Activated CD8-positive, alpha-beta memory T cell treated with anti-CD3 and anti-CD28 coated beads for 36 hours (primary cell): ENCODE data around the gene BCL11A. TPM values are rescaled to one million over a fixed set of nuclear protein-coding genes. Genes with fewer than 3 reads are reported as not detected.
"Not testable (repeated sequence)": the region's sequence is repeated elsewhere in the genome, so short reads cannot be mapped to it uniquely, and the experiment has no call there.

Experiments
- CTCF ChIA-PET: fragments of 350-600 bp; sonication (Branson Sonifier 250); formaldehyde crosslinking; loops from one replicate; lab custom pipeline; 2021; ENCODE audit warnings: antibody characterized with exemption; lab: Charles Lee
- POLR2A ChIA-PET: fragments of 350-600 bp; sonication (Branson Sonifier 250); formaldehyde crosslinking; loops from one replicate; lab custom pipeline; 2021; ENCODE audit warnings: antibody characterized with exemption; lab: Charles Lee
- total RNA-seq, 2 experiments: library from RNA; stranded (reverse); gene quantifications; one replicate each; pipeline ENCODE4 v1.2.3, GENCODE V29; 2021

Gene BCL11A
- total RNA-seq, 2 experiments from 2014 or later, result 0.15 to 0.30 TPM

DNA sequence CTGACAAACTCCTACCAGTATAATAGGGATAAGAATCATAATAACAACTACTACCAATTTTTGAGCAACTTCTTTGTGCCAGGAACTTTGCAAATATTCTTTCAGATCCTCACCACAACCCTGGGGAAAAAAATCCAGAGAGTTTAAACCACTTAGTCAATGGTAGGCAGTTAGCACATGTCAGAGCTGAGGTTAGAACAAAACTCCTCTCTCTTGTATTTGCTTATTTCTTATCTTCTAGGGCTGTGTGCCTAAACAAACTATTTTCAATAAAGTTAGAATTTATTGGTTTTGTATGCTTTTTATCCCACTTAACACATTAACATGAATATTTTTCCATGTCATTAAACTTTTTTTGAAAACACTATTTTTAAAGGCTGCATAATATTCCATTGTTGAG is 127.1 kb downstream of the BCL11A start:
- ChIA-PET POLR2A (no interaction called here), CTCF (no interaction called here)

DNA sequence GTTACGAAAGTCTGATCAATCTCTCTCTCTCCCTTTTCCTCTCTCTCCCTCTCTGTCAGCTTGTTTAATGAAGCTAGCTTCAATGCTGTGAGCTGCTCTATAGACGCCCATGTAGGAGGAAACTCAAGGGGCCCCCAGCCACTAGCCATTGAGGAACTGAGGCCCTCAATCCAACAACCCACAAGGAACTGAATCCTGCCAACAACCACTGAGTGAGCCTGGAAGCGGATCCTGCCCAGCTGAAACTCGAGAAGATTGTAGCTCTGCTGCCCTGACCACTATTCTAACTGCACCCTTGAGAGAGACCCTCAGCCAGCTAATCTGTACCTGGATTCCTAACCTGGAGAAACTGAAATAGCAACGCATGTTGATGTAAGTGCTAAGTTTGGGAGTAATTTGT is 129.2 kb downstream of the BCL11A start:
- CTCF ChIA-PET, result no interaction called here
- POLR2A ChIA-PET, result no interaction called here

DNA sequence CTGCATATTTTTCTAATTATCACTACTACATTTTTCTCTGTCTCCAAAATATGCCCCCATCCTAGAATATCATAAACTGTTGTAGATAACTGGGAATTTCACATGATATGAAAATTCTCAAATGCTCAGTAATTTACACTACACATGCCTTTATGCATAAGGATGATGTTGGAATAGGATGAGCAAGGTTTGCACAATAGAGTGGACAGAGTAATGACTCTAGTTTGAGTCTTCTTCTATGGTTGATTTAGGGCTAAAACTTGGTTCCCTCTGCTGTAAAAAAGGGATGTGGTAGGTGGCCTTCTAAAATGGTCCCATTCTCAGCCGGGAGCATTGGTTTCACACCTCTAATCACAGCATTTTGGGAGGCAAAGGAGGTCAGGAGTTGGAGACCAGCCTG is 129.9 kb downstream of the BCL11A start:
- ChIA-PET CTCF (no interaction called here), POLR2A (no interaction called here)

DNA sequence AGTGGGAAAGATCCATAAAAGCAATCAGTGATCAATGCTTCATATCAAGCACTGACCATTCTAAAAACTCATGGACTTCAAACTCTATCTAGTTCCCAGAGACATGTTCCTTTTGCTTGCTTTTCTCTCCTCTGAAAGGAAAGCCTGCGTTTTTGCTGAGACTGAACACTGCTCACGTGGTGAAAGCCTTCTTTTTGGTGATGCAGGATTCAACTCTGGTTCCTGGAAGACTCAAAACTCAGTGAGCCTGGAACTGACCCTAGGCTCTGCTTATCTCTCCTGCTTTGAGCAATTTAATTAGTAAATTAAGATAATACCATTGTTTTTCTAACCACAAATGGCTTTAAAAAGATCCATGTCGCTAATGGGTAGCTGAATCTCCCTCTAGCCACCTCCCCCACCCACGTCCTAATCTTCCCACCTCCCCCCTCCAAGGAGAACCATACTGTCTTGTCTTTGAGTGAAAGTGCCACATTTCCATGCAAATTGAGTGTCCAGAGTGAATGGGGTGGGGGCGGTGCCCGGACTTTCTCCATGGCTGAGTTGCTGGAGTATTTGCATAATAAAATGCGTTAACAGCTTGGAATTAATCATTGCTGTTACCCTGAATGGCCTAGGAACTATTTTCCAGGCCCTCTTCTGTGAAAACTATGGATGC is 130.5 kb downstream of the BCL11A start:
- POLR2A ChIA-PET, result no interaction called here
- CTCF ChIA-PET, result no interaction called here

DNA sequence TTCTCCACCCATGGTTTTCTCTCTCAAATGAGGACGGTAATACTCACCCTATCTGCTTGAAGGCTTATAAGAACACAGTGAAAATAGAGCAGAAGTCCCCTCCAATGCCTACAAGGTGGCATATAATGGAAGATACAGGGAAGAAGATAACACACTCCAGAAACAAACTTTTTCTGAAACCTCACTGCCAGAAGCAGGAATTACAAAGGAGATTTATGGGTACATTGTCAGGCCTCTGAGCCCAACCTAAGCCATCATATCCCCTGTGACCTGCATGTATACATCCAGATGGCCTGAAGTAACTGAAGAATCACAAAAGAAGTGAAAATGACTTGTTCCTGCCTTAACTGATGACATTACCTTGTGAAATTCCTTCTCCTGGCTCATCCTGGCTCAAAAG is 136.2 kb downstream of the BCL11A start:
- POLR2A ChIA-PET, CTCF ChIA-PET: not testable (repeated sequence)

DNA sequence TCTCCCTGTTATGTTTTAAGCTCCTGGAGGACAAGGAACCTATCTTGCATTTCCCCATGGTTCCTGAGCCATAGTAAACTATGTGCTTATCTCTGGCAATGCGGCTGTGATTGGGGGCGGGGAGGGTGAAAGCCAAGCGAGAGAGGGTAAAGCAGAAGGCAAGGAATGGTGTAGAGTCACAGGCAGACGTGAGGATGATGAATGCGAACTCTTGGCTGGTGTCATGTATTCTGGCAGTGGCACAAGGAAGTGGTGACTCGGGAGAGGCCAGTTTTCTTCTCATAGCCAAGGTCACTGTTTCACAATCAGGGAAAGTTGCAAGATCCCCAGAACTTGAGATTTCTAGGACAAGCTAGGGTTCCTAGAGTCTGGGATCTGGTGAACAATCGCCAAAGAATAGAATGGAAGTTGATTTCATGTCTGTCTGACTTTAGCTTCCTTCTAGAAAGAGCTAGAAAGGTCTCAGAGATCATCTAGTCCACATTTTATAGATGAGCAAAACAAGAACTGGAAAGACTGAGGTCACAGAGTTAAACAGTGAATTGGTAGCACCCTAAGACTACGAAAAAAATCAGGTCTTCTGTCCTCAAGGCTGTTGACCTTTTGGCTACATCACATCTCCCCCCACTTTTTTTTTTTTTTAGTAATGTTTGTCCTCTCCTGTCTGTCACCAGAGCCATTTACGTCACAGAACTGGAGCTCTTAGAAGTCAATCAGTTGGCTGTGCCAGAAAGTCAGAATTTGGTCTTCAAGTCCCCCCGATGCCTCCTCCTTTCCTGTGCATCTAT is 137.0 kb downstream of the BCL11A start:
- ChIA-PET CTCF (interaction anchor here (0.6 kb wide), 1 partner anchor 12 kb away, joined by 4 read pairs; no protein-coding TSS in a partner anchor), POLR2A (no interaction called here)

DNA sequence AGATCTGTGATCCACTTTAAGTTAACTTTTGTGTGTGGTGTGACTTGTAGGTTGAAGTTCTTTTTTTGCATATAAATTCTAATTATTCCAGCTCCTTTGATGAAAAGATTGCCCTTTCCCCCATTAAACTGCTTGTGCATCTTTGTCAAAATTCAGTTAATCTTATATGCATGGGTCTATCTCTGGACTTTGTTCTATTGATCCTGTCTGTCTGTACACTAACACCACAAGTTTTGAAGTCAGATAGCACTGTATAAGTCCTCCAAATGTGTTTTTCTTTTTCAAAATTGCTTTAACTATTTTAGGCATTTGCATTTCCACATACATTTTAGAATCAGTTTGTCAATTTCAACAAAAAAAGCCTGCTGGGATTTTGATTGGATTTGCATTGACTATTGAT is 137.6 kb downstream of the BCL11A start:
- ChIA-PET POLR2A (no interaction called here), CTCF (interaction anchor here (0.6 kb wide), 1 partner anchor 11 kb away, joined by 4 read pairs; no protein-coding TSS in a partner anchor)

DNA sequence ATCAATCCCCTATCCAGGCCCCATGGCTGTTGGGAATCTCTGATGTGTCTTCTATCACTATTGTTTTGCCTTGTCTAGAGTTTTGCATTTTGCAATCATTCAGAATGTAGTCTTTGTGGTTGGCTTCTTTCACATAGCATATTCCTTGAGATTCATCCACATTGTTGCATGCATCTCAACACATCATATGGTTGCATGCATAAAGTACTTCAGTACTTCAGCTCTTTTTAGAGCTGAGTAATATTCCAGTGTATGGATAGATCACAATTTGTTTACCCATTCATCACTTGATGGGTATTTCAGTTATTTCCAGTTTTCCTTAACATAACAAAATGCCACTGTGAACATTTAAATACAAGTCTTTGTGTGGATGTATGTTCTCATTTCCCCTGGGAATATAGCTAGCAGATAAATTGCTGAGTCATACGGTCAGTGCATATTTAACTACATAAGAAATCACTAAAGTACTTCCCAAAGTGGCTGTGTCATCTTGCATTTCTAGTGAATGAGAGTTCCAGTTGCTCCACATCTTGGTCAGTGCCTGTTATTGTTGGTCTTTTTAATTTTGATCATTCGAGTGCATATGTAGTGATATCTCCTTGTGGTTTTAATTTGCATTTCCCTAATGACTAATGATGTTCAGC is 138.8 kb downstream of the BCL11A start:
- CTCF ChIA-PET, result no interaction called here
- POLR2A ChIA-PET, result no interaction called here

DNA sequence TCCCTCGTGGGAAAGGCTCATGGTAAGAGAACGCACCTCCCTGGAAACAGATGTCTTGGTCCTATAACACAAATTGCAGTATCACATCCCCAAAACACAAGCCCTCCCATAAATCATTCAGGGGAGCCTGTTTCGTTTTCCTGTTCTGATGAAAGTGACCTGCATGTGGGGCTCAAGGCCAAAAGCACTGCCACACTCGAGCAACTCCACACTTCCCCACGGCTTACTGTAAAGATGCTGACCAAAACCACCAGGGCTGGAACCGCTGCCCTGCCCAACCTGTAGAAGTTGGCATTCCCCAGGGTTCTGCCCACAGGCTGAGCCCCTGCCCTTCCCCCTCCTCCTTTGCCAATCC is 139.7 kb downstream of the BCL11A start:
- CTCF ChIA-PET, result no interaction called here
- POLR2A ChIA-PET, result no interaction called here

DNA sequence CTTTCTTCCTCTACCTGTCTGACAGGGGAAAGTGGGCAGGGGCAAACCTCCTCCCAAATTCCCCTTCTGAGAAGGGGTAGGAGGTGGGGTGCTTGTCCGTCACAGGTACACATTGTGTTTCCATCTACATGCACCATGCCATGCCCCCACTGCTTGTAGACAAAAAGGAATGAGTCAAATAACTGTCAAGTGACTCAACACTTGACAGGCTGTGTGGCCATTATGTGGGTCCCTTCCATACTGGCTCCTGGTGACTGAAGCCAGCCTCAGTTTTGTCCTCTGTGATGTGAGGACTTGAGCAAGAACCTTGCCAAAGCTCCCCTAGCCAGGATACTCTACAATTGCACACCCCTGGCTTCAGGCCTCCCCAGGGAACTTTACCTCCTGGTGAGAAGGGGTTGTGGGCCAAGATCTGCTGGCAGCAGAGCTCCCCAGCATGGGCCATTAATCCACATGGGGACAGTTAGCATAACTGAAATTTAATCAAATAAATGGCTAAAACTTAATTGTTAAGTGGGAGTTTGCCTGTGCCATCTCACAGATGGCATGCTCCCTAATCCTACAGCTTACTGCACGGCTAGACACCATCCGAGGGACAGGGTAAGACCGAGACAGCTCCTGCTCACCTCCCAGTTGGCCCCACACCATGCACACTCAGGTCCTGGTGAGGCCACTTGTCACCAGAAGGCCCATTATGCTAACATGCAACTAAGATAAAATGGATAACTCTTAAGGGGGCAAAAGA is 140.2 kb downstream of the BCL11A start:
- POLR2A ChIA-PET, result no interaction called here
- CTCF ChIA-PET, result no interaction called here

DNA sequence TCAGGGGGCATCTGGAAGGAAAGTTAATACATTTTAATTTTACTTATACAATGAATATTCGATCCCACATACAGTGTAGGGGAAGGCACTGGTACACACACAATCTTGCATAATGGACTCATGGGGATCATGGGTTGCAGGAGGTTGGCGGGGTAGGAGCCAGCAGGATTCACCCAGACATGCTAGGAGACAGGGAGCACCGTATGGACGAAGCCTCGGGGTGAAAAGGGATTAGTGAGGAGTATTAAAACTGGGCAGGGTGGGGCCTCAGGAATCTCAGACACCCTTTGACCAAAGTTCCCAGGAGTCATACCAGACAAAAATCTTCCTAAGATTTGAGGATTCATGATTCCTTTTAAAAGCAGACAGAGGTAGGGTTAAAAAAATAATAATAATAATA is 140.8 kb downstream of the BCL11A start:
- ChIA-PET CTCF (no interaction called here), POLR2A (no interaction called here)

DNA sequence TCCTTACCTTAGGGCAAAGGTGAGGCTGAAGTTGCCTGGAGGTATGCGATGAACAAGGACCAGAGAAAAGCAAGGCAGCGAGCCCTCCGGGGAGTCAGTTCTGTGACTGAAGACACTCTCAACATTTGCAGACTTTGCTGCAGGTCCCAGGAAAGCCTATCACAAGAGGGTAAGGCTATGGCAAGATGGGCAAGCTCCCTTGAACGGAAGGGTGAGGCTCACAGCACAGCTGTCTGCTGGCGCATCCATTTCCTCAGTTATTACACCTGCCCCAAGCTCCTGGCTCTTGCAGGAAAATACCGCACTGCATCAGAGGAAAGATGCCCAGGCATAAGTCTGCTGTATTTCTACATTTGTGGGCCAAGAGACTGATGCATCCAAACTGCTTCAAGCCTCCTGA is 141.4 kb downstream of the BCL11A start:
- CTCF ChIA-PET, result no interaction called here
- POLR2A ChIA-PET, result no interaction called here

DNA sequence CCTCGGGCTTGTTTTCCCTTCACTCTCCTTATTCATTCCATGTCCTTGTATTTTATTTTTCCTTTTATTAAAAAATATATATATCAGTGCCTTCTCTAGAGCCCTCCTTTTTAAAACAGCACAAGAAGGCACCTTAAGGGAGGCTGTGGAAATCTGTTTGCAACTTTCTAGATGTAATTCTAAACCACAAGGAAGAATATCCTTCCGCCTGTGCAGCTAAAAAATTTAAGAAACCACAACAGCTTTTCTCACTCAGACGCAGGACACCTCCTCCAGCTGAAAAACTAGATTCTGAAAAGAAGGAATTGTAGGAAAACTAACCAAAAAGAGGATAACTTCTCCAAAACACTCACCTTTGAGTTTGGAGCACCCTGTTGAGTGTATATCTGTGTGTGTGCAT is 142.2 kb downstream of the BCL11A start:
- ChIA-PET CTCF (no interaction called here), POLR2A (no interaction called here)

DNA sequence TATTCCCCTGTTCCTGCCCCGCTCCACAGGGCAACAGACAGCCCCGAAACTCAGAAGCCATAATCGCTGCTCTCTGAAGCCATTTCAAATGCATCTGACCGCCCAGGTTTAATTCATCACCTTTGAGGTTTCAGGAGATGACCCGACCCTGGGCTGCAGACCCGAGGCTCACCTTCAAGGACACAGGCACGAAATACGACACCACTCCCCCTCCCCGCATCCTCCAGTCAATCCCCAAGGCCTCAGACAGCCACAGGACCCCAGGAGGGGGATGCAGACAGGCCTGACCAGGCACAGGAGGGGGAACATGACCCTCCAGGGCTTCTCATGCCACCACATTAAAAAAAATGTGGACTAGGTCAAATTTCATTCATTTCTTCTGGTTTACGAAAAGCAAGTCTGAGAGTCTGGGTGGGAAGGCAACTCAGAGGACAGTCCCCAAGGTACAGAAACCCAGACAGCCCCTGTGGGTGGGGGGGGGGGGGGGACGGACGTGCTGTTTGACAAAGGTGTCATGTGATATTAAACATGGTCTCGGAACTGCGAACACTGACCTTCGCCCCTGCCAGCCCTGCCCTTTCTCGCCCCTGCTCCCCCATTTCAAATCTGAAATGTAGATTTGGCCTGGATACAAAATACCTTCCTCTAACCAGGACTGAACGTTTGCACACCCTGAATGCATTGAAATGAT is 142.9 kb downstream of the BCL11A start:
- ChIA-PET POLR2A (no interaction called here), CTCF (no interaction called here)

DNA sequence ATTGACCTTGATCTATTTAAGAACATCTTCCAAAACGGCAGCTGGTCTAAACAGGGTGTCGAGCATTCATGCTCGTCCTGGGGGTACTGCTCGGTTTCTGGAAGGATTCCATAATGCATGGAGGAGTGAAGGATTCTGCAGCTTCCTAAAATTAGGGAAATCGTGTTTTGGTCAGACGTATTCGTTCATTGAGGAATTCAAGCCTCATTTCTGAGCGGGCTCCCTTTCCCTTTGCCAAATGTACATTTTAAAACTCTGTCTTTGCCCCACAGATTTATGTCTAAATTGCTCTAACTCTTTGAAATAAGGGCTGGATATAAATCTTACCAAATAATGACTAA is 144.0 kb downstream of the BCL11A start:
- POLR2A ChIA-PET, result no interaction called here
- CTCF ChIA-PET, result no interaction called here

DNA sequence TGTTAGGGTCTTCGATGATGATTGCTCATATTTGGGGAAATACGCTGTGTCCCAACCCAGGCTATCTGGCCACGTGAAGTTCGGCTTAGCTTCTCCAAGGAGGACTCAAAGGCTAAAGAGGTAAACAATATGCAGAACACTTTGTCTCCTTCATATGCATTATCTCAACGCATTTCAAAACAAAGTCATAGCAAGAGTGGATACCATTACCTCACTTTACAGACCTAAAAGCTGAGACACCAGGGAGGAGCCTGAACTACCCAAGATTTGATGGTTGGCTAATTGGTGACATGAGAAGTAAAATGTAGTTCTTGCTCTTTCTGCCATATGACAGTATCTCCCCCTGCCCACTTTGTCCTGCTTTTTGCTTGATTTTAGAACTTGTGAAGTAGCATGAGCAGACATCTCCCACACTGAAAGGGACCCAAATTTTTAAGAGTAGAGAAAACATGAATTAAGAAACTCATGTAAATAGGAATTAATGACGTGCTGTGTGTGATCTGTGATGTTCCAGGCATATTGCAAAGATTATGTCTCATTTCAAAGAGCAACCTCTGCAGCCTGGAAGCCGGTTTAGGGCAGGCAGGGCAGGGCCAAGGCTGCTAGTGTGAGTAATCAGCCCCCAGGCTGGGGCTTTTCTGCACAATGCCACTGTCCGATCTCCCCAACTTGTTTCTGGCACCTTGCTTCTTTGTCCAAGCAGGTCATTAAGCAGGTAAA is 144.5 kb downstream of the BCL11A start:
- CTCF ChIA-PET, result no interaction called here
- POLR2A ChIA-PET, result no interaction called here

DNA sequence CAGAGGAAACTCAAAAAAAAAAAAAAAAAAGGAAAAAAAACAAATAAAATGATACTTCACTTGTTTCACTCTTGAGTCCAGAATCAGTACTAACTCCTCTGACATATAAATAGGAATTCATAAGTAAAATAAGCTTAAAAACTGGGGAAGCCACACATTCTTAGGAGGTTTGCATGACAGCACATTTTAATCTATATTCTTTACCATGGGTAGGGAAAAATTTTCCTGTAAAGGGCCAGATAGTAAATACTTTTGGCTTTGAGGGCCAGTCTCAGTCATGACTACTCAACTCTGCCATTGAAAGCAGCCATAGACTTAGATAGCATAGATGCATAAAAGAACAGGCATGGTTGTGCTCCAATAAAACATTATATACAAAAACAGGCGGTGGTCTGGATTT is 145.2 kb downstream of the BCL11A start:
- CTCF ChIA-PET, result no interaction called here
- POLR2A ChIA-PET, result no interaction called here

DNA sequence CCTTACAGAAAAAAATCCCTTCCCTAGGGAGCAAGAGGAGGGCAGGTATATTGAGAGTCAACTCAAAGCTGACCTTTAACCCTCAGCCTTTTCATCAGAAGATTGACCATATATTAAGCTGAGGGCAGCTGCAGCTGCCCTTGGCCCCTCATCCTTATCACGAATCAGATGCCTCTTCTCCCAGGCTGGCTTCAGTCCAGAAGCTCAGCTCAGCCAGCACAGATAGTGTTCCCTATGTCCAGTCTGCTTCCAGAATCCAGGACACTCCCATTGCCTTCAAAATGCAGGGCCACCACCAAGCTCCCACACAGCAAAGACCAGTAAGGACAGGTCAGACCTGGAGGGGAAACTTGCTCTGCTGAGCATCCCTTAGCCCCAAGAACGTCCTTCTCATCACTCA is 146.1 kb downstream of the BCL11A start:
- POLR2A ChIA-PET, result no interaction called here
- CTCF ChIA-PET, result no interaction called here

DNA sequence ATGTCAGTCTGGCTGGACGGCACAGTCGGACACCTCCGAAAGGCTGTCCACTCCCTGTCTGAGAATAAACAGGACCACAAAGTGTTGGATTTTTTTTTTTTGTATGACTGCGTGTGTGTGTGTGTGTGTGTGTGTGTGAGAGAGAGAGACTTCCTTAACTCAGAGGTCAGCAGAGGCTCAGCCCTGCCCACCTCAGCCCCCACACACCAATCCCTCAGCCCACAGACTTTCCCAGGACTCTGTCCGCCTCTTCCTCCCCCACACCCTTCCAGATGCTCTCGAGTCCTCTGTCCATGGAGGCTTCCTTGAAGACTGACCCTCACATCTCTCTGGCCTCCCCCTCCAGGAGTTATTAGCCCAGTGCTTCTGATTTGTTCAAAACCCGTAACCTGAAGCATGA is 147.3 kb downstream of the BCL11A start:
- POLR2A ChIA-PET, result no interaction called here

More for the DNA sequence above, 147.3 kb downstream of the BCL11A start:
- CTCF ChIA-PET, result no interaction called here
